ENCODE measurements around the gene DAGLA. TPM values are rescaled to one million over a fixed set of nuclear protein-coding genes. Genes with fewer than 3 reads are reported as not detected.

The DAGLA gene
- total RNA-seq, 1 experiment from 2014 or later = 8.6 TPM

GRCh38 chr11:61756452-61757212, 76.4 kb downstream of the DAGLA start:
- H3K36me3 ChIP-seq (ENCODE audit: low read depth, low read length) = no peaks in the 10 kb centered on the region
- peak overlapping the region; percentile 52 for H2AFZ ChIP-seq (ENCODE audit: low read length)
- H3K9me3 ChIP-seq (ENCODE audit: low read length) = no peaks in the 10 kb centered on the region
- ChIA-PET CTCF (no interaction called here), POLR2A (ENCODE audit: unreplicated experiment) (no interaction called here)
- peak overlapping the region; percentile 58 for H3K4me2 ChIP-seq (ENCODE audit: low read length)
- DNase-seq (peak; percentile 65), ATAC-seq (peak; percentile 61)
- no peaks in the 10 kb centered on the region for H3F3A ChIP-seq (ENCODE audit: low read length, unreplicated experiment)
- BruUV-seq (replicated peaks) = no TSS peak
- H3K79me2 ChIP-seq (ENCODE audit: low read length) = no peaks in the 10 kb centered on the region
- no peaks in the 10 kb centered on the region for H3K27me3 ChIP-seq (ENCODE audit: low read length)
- H3K9me2 ChIP-seq (replicated peaks; ENCODE audit: low read length) = no peaks in the 10 kb centered on the region
- no peak overlapping the region for H3K4me3 ChIP-seq (ENCODE audit: low read length)
- 0 out of 2 replicates have a peak overlapping the region, but pooled peaks have one; percentile 19 for H3K9ac ChIP-seq (ENCODE audit: low read length)
- H4K20me1 ChIP-seq (ENCODE audit: low read length) = no peaks in the 10 kb centered on the region
- no peak for TF ChIP-seq EZH2 (IDR thresholded peaks at IDR 0.05; ENCODE audit: low read length, unreplicated experiment)
- TF ChIP-seq CTCF (conservative IDR thresholded peaks at IDR 0.05; ENCODE audit: low read depth, low read length) = no peak
- no peak for TF ChIP-seq EZH2phosphoT487 (IDR thresholded peaks at IDR 0.05; ENCODE audit: borderline replicate concordance, low read length)
- H3K27ac ChIP-seq (ENCODE audit: low read length) = peak overlapping the region; percentile 51
- intact Hi-C loops (cut with micrococcal nuclease) = no loop called here
- H3K4me1 ChIP-seq (ENCODE audit: insufficient read depth, low read length) = peaks cover 20% of the 10 kb centered on the region

GRCh38 chr11:61757213-61757862, 77.1 kb downstream of the DAGLA start:
- no peak for DNase-seq
- Histone ChIP-seq H3K9me3 (ENCODE audit: low read length) (no peaks in the 10 kb centered on the region), H3K9ac (ENCODE audit: low read length) (no peak overlapping the region), H3K4me2 (ENCODE audit: low read length) (no peak overlapping the region), H3K27ac (ENCODE audit: low read length) (no peak overlapping the region), H3K27me3 (ENCODE audit: low read length) (no peaks in the 10 kb centered on the region), H3K36me3 (ENCODE audit: low read depth, low read length) (no peaks in the 10 kb centered on the region), H3K79me2 (ENCODE audit: low read length) (no peaks in the 10 kb centered on the region), H3F3A (ENCODE audit: low read length, unreplicated experiment) (no peaks in the 10 kb centered on the region), H4K20me1 (ENCODE audit: low read length) (no peaks in the 10 kb centered on the region), H3K4me1 (ENCODE audit: insufficient read depth, low read length) (peaks cover 16% of the 10 kb centered on the region), H3K9me2 (replicated peaks; ENCODE audit: low read length) (no peaks in the 10 kb centered on the region), H3K4me3 (ENCODE audit: low read length) (no peak overlapping the region), H2AFZ (ENCODE audit: low read length) (no peak overlapping the region)
- TF ChIP-seq EZH2 (IDR thresholded peaks at IDR 0.05; ENCODE audit: low read length, unreplicated experiment) (no peak), EZH2phosphoT487 (IDR thresholded peaks at IDR 0.05; ENCODE audit: borderline replicate concordance, low read length) (no peak), CTCF (conservative IDR thresholded peaks at IDR 0.05; ENCODE audit: low read depth, low read length) (no peak)
- ChIA-PET CTCF (no interaction called here), POLR2A (ENCODE audit: unreplicated experiment) (no interaction called here)
- intact Hi-C loops (cut with micrococcal nuclease) = no loop called here
- no peak for ATAC-seq
- no TSS peak for BruUV-seq (replicated peaks)

GRCh38 chr11:61760946-61761345, 80.8 kb downstream of the DAGLA start:
- DNase-seq = no peak
- H3K9me2 ChIP-seq (replicated peaks; ENCODE audit: low read length) = no peaks in the 10 kb centered on the region
- H3K27me3 ChIP-seq (ENCODE audit: low read length) = no peaks in the 10 kb centered on the region
- H3K79me2 ChIP-seq (ENCODE audit: low read length) = no peaks in the 10 kb centered on the region
- intact Hi-C loops (cut with micrococcal nuclease) = no loop called here
- H2AFZ ChIP-seq (ENCODE audit: low read length) = no peak overlapping the region
- H3K9ac ChIP-seq (ENCODE audit: low read length) = no peak overlapping the region
- ATAC-seq = no peak
- TF ChIP-seq EZH2 (IDR thresholded peaks at IDR 0.05; ENCODE audit: low read length, unreplicated experiment) = no peak
- no peaks in the 10 kb centered on the region for H3K36me3 ChIP-seq (ENCODE audit: low read depth, low read length)
- no peaks in the 10 kb centered on the region for H3K9me3 ChIP-seq (ENCODE audit: low read length)
- H3K4me2 ChIP-seq (ENCODE audit: low read length) = no peak overlapping the region
- ChIA-PET CTCF (no interaction called here), POLR2A (ENCODE audit: unreplicated experiment) (no interaction called here)
- no peak overlapping the region for H3K27ac ChIP-seq (ENCODE audit: low read length)
- H3F3A ChIP-seq (ENCODE audit: low read length, unreplicated experiment) = no peaks in the 10 kb centered on the region
- no peaks in the 10 kb centered on the region for H4K20me1 ChIP-seq (ENCODE audit: low read length)
- no peak overlapping the region for H3K4me3 ChIP-seq (ENCODE audit: low read length)
- BruUV-seq (replicated peaks) = no TSS peak
- H3K4me1 ChIP-seq (ENCODE audit: insufficient read depth, low read length) = peaks cover 12% of the 10 kb centered on the region

Measured in PC-3 (cell line).